ENCODE data around the gene RFX8. TPM values are rescaled to one million over a fixed set of nuclear protein-coding genes. Genes with fewer than 3 reads are reported as not detected.

The RFX8 gene
- total and polyA plus RNA-seq, 9 of the 15 experiments (the other 6 are each of a cell fraction or from before 2014, with no cell fraction given): not detected

DNA sequence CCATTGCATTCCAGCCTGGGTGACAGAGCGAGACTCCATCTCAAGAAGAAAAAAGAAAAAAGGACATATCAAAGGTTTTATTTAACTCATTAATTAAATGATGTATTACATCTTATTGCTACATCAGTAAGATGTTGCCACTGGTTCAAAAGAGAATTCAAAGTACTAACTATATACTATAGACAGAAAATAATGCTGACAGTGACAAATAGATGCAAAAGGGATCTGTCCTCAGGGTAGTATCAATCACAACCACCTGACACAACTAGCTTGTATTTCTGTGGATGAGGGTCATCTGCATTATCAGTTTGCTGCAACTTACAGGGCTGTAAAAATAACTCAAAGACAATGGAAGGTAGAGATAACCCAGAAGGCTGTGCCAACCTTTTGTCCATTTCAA lies 71.2 kb downstream of the RFX8 start:
- H3K9ac ChIP-seq (ENCODE audit: insufficient read depth in 1 of 2, low read depth in 2 of 2, low read length in 2 of 2): no peak overlapping the region
- no peak overlapping the region for H3K27ac ChIP-seq (ENCODE audit: extremely low read depth, low read depth, low read length)
- intact Hi-C loops (cut with micrococcal nuclease): loop anchor here (10.0 kb wide), 1 partner anchor 369 kb away; no protein-coding TSS in a partner anchor
- peaks cover 7% of the 10 kb centered on the region; the same call in 1 of the 2 replicates for H4K20me1 ChIP-seq (replicated peaks; ENCODE audit: control insufficient read depth, insufficient read depth, low read length)
- no peaks in the 10 kb centered on the region for H3K9me3 ChIP-seq (replicated peaks; ENCODE audit: control insufficient read depth, insufficient read depth, low read depth, low read length)
- H3K36me3 ChIP-seq (ENCODE audit: control insufficient read depth, insufficient read depth, low read length): no peaks in the 10 kb centered on the region
- 9% methylated on average over 1 of the region's 1 CpG for WGBS (ENCODE audit: insufficient coverage, low coverage, missing lambda C conversion rate)
- no peak for FAIRE-seq
- no peak overlapping the region for H2AFZ ChIP-seq (ENCODE audit: low read depth, low read length)
- H3K79me2 ChIP-seq (ENCODE audit: control insufficient read depth, insufficient read depth, low read length): no peaks in the 10 kb centered on the region
- no peaks in the 10 kb centered on the region for H3K9me1 ChIP-seq (ENCODE audit: control insufficient read depth, insufficient read depth, low read length)
- H3K4me1 ChIP-seq (replicated peaks in 1 of 2; ENCODE audit: control insufficient read depth in 2 of 2, insufficient read depth in 2 of 2, low read length in 2 of 2): no peaks in the 10 kb centered on the region
- no peak for DNase-seq (ENCODE audit: extremely low read depth in 1 of 4, low spot score in 3 of 4)
- TF ChIP-seq ZNF316 (IDR thresholded peaks at IDR 0.05): peak; percentile 88
- TF ChIP-seq MAFF (IDR thresholded peaks at IDR 0.05; ENCODE audit: low read length): peak; percentile 83
- TF ChIP-seq CBFA2T3 (IDR thresholded peaks at IDR 0.05): peak; percentile 49
- TF ChIP-seq RFX1 (IDR thresholded peaks at IDR 0.05): no peak
- no peak for TF ChIP-seq RBM17 (IDR thresholded peaks at IDR 0.05; ENCODE audit: borderline replicate concordance, low read depth, low read length)
- peak; percentile 80 for TF ChIP-seq MAFK (IDR thresholded peaks at IDR 0.05; ENCODE audit: low read length)
- peak; percentile 20 for TF ChIP-seq MEIS2 (IDR thresholded peaks at IDR 0.05; ENCODE audit: partially characterized antibody)
- TF ChIP-seq C11orf30 (IDR thresholded peaks at IDR 0.05; ENCODE audit: low read depth): peak; percentile 74
- TF ChIP-seq MAFG (tag; conservative IDR thresholded peaks at IDR 0.05): peak; percentile 74
- in situ Hi-C loops (cut with MboI): no loop called here
- ChIA-PET POLR2A (interaction anchor here (0.6 to 1.4 kb wide), 3 partner anchors 7 to 13 kb away, joined by 4 to 5 read pairs (median 4); no protein-coding TSS in a partner anchor), CTCF (ENCODE audit: low intra/inter-chr PET ratio) (no interaction called here)
- ATAC-seq: no peak
- no peak overlapping the region for H3K4me2 ChIP-seq (ENCODE audit: insufficient read depth, low read length)
- H3K27me3 ChIP-seq (ENCODE audit: control insufficient read depth in 2 of 2, insufficient read depth in 2 of 2, low read length in 2 of 2): peaks cover 31 to 74% of the 10 kb centered on the region in 2 experiments
- H3K4me3 ChIP-seq: no peak overlapping the region
- BruUV-seq (replicated peaks): no TSS peak

Measured in K562 (cell line).